BE2C (cell line): ENCODE measurements around the gene TEX22.

Experiments used
- DNase-seq: peaks from one replicate; pipeline ENCODE4 v3.0.0-alpha.2; 2020
- H3K27me3 ChIP-seq: fragments of 250-450 bp; sonication (Bioruptor Pico); 2 replicates; pipeline ENCODE4 v1.5.1; 2020; ENCODE audit warnings: mild to moderate bottlenecking
- H3K36me3 ChIP-seq: fragments of 250-450 bp; sonication (Bioruptor Pico); 2 replicates; pipeline ENCODE4 v1.5.1; 2020; ENCODE audit warnings: mild to moderate bottlenecking
- H3K4me1 ChIP-seq: fragments of 250-450 bp; sonication (Bioruptor Pico); 2 replicates; pipeline ENCODE4 v1.5.1; 2020
- H3K4me3 ChIP-seq: 2 replicates; pipeline ENCODE4 v1.5.1; 2011; ENCODE audit warnings: low read depth, low read length
- H3K9me3 ChIP-seq: fragments of 250-450 bp; sonication (Bioruptor Pico); 2 replicates; pipeline ENCODE4 v1.5.1; 2020
- CTCF ChIP-seq: IDR thresholded peaks from 2 replicates; pipeline ENCODE4 v1.5.1; 2012; ENCODE audit warnings: mild to moderate bottlenecking, low read depth, low read length

Gene TEX22

GRCh38 chr14:105423488-105424195 is 25.3 kb downstream of the TEX22 start:
- no peaks in the 10 kb centered on the region for H3K9me3 ChIP-seq
- no peak overlapping the region; the same call in 1 of the 2 replicates for H3K4me3 ChIP-seq
- no peak for DNase-seq
- no peaks in the 10 kb centered on the region for H3K27me3 ChIP-seq
- peaks cover 48% of the 10 kb centered on the region for H3K36me3 ChIP-seq
- H3K4me1 ChIP-seq = peaks cover 16% of the 10 kb centered on the region
- no peak for TF ChIP-seq CTCF

GRCh38 chr14:105424861-105425260 is 26.5 kb downstream of the TEX22 start:
- no peak for DNase-seq
- Histone ChIP-seq H3K4me3 (no peak overlapping the region), H3K9me3 (no peaks in the 10 kb centered on the region), H3K27me3 (no peaks in the 10 kb centered on the region), H3K4me1 (peaks cover 11% of the 10 kb centered on the region), H3K36me3 (peaks cover 49% of the 10 kb centered on the region)
- no peak for TF ChIP-seq CTCF

- Histone ChIP-seq H3K27me3 (no peaks in the 10 kb centered on the region), H3K36me3 (peaks cover 59% of the 10 kb centered on the region), H3K9me3 (no peaks in the 10 kb centered on the region), H3K4me1 (peaks cover 11% of the 10 kb centered on the region), H3K4me3 (no peak overlapping the region)
- DNase-seq = no peak
- TF ChIP-seq CTCF = no peak
Measured at GRCh38 chr14:105425823-105426247, 27.5 kb downstream of the TEX22 start.

GRCh38 chr14:105426416-105427130 is 28.2 kb downstream of the TEX22 start:
- Histone ChIP-seq H3K4me3 (no peak overlapping the region), H3K27me3 (no peaks in the 10 kb centered on the region), H3K36me3 (peaks cover 67% of the 10 kb centered on the region), H3K9me3 (no peaks in the 10 kb centered on the region), H3K4me1 (peaks cover 11% of the 10 kb centered on the region)
- DNase-seq = no peak
- TF ChIP-seq CTCF = no peak

- no peak for TF ChIP-seq CTCF
- H3K36me3 ChIP-seq = peaks cover 64% of the 10 kb centered on the region
Measured at GRCh38 chr14:105427412-105427811, 29.1 kb downstream of the TEX22 start.

GRCh38 chr14:105427936-105428485 is 29.7 kb downstream of the TEX22 start:
- H3K4me1 ChIP-seq = peaks cover 5% of the 10 kb centered on the region

More at GRCh38 chr14:105427412-105427811, 29.1 kb downstream of the TEX22 start:
- H3K4me1 ChIP-seq = peaks cover 5% of the 10 kb centered on the region
- H3K4me3 ChIP-seq = no peak overlapping the region
- DNase-seq = no peak
- no peaks in the 10 kb centered on the region for H3K9me3 ChIP-seq
- H3K27me3 ChIP-seq = no peaks in the 10 kb centered on the region

More at GRCh38 chr14:105427936-105428485, 29.7 kb downstream of the TEX22 start:
- DNase-seq = no peak
- no peak for TF ChIP-seq CTCF
- peaks cover 64% of the 10 kb centered on the region for H3K36me3 ChIP-seq
- no peaks in the 10 kb centered on the region for H3K9me3 ChIP-seq
- H3K27me3 ChIP-seq = no peaks in the 10 kb centered on the region
- H3K4me3 ChIP-seq = no peak overlapping the region
